Measurements from ENCODE around the gene AGAP1.

- TF ChIP-seq CTCF (IDR thresholded peaks at IDR 0.05) (no peak), POLR2A (IDR thresholded peaks at IDR 0.05) (no peak)
Observed at GRCh38 chr2:235826826-235827225, 333.0 kb downstream of the AGAP1 start.

Measured in heart left ventricle (tissue), 13 donors.